GM03348 (cell line): ENCODE measurements around the gene TBC1D1.
A peak's percentile ranks its signal among the peaks of the same experiment; 100 is the strongest.

Source experiments
- DNase-seq: peaks from one replicate; pipeline ENCODE4 v3.0.0; 2012; ENCODE audit warnings: low spot score

TBC1D1 gene

GRCh38 chr4:38176165-38176564, 285.3 kb downstream of the TBC1D1 start:
- DNase-seq = no peak

GRCh38 chr4:38177035-38177546, 286.2 kb downstream of the TBC1D1 start:
- DNase-seq = peak; percentile 22

- DNase-seq = peak; percentile 61
These were observed 286.9 kb downstream of the TBC1D1 start for GRCh38 chr4:38177641-38178391.

DNA sequence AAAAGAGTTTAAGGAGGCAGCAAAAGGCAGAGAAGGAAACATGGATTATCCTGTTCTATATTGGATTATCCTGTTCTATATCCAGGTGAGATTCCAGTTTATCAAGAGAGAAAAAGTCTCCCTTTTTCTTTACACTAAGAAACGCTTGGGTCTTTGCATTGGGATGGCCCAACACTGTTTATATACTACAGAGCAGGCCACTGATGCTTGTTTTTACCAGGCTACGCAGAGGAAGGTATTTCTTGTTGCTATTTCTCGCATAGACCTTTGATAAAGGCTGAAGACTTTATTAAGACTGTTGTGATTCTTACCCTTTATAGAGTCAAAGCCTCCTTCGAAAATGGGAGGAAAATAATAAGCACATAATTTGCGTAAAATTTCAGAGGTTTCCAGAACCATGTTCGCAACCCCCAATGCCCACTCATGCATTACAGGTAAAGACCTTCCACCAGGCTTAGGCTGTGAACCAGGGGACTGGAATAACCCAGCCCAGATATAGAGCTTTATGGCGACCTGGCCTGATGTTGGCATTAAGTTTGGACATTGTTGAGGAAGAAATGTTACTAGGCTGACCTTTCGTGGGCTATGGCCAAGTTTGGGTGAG, 287.6 kb downstream of the TBC1D1 start:
- DNase-seq = no peak

DNA sequence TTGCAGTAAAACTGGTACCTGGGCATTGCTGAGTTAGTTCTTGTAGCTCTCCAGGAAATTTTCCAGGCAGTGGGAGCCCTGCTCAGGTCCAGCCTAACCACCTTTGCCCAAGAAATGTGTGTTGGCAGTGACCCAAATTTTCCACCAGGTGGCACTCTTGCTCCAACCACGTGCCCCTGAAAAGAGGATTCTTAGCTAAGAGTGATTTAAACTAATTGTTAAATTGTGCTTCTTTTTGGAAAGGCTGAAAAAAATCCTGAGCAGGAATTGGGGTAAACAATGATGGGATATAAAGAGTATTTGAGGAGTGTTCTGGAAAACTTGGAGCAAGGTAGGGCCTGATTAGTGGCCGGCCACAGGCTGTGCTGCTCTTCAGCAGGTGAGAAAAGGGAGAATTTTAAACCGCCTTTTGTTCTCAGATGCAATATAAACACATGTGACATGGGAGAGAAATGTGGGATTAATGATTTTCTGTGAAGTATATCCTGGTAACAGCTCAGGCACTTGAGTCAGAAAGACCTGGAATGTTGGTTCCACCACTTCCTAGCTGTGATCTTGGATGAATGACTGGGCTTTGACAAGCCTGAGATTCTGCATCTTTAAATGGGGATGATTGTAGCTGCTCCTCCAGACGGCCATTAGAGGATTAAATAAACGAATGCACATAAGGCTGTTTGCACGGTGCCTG, 288.9 kb downstream of the TBC1D1 start:
- peak; percentile 64 for DNase-seq

DNA sequence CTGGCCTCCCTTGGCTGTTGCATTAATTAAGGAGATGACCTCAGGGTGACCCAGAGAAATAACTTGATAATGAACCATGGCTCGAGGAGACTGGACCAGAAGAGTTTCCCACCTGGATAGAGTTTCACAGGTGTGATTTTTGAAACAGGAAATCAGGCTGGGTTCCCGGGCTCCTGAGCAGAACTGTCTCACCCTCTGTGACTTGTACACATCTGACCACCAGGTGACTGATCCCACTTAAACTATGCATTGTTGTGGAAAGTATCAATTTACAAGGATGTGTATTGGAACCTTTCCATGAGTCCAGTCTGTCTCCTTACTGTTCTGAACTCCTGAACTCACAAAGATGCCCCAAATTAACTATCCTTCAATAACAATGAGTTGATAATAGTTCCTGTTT, 289.6 kb downstream of the TBC1D1 start:
- no peak for DNase-seq

DNA sequence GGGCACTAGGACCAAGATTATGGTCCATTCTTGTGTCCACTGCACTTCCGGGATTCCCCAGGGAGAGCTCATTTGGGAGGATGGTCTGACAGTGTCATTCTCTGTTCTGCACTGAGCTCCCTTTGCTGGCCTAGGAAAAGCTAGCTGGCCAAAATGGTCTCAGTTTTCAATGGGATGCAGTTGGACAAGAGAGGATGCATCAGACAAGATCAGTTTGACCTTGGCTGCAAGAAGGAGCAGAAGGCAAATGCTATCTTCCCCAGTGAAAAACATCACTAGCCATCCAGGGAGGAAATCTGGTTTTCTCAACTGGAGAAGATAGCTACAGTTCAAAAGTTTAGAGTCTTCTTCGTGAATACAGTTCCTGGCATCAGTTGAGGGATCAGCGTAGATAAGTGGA, 290.4 kb downstream of the TBC1D1 start:
- DNase-seq = no peak

DNA sequence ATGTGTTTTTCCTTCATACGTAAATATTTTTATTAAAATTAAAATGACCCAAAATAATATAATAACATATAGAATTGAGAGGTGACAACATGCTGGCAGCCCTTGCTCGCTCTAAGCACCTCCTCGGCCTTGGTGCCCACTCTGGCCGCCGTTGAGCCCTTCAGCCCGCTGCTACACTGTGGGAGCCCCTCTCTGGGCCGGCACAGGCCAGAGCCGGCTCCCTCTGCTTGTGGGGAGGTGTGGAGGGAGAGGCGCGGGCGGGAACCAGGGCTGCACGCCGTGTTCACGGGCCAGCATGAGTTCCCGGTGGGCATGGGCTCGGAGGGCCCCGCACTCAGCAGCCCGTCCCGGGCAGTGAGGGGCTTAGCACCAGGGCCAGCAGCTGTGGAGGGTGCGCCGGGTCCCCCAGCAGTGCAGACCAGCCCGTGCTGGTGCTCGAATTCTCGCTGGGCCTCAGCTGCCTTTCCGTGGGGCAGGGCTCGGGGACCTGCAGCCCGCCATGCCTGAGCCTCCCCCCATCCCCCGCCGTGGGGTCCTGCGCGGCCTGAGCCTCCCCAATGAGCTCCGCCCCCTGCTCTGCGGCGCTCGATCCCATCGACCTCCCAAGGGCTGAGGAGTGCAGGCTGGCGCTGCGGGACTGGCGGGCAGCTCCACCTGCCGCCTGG, 291.6 kb downstream of the TBC1D1 start:
- DNase-seq = no peak

DNA sequence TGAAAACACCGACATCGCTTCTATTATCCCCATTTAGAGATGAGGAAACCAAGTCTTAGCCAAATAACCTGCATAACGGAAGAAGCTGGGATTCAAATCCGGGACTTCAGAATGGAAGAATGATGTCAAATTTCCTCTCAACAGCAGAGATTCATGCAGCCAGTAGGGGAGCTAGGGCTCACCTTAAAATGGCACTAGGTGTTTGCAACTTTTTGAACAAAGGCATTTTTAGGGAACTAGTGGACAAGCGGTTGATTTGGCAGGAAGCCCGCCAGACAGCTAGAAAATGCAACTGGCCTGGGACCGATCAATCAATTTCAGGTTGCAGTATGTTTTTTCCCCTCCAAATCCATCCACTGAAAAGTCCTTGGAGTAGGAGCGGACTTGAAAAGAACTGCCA, 293.5 kb downstream of the TBC1D1 start:
- no peak for DNase-seq

GRCh38 chr4:38185406-38186144, 294.7 kb downstream of the TBC1D1 start:
- no peak for DNase-seq

DNA sequence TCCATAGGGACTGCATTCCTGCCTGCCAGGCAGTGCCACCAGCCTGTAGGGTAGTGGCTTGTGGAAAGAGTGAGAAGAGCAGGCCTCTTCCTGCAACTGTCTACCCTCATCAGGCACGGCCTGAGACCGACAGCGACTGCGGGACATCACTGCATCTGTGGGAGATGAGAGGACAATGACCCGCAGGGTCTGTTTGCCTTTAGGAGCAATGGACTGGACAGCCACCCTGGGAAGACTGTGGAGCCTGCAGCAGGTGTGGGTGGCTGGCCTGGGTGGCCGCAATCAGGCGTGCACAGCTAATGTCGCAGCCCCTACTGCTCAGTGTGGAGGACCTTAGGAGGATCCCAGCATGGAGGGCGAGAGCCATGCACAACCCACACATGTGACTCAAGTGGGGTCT, 297.3 kb downstream of the TBC1D1 start:
- no peak for DNase-seq

DNA sequence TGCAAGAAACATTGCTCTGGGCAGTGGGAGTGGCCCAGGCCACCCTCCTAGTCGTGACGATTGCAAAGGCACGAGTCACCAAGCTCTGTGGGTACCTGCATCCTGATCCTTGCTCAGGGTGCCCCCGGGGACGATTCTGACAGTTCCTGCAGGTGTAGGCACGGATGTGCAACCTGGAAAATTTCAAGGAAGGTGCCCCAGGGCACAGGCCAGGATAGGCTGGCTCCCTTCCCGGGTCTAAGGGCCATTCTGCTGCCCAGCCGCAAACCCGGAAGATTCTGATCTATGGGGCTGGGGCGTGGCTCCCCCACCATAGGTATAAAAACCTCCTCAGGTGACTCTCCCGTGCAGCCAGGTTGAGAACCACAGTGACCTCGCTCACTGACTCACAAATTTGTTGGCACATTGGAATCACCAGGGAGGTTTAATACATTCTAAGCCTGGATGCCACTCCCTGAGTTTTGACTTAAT, 297.8 kb downstream of the TBC1D1 start:
- no peak for DNase-seq
